NB4 (cell line): Measurements from ENCODE around the gene FREY1.

ENCODE experiments used
- TF ChIP-seq, protein P1 (sequence below): IDR thresholded peaks from one replicate; pipeline ENCODE4 v1.5.1; 2012; ENCODE audit warnings: low read depth, low read length
- TF ChIP-seq, protein P2 (sequence below): IDR thresholded peaks from 2 replicates; pipeline ENCODE4 v1.6.1; 2011; ENCODE audit warnings: low read depth, low read length

DNA sequence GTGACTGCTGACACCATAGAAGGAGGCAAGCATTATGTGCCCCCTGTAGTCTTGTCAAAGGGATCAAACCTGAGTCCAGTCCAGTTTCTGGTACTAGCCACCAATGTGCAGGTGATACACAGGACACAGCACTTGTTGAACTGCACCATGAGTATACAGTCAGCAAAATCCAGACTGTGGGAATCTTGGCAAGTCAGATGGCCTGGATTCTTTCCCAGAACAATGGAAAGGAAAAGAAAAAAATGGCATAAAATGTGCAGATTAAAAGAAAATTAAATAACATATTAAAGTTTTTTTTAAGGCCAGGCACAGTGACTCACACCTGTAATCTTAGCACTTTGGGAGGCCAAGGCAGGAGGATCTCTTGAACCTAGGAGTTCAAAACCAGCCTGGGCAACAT is 43.0 kb downstream of the FREY1 start:
- TF ChIP-seq, protein P1, sequence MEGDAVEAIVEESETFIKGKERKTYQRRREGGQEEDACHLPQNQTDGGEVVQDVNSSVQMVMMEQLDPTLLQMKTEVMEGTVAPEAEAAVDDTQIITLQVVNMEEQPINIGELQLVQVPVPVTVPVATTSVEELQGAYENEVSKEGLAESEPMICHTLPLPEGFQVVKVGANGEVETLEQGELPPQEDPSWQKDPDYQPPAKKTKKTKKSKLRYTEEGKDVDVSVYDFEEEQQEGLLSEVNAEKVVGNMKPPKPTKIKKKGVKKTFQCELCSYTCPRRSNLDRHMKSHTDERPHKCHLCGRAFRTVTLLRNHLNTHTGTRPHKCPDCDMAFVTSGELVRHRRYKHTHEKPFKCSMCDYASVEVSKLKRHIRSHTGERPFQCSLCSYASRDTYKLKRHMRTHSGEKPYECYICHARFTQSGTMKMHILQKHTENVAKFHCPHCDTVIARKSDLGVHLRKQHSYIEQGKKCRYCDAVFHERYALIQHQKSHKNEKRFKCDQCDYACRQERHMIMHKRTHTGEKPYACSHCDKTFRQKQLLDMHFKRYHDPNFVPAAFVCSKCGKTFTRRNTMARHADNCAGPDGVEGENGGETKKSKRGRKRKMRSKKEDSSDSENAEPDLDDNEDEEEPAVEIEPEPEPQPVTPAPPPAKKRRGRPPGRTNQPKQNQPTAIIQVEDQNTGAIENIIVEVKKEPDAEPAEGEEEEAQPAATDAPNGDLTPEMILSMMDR: no peak
- TF ChIP-seq, protein P2, sequence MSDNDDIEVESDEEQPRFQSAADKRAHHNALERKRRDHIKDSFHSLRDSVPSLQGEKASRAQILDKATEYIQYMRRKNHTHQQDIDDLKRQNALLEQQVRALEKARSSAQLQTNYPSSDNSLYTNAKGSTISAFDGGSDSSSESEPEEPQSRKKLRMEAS: no peak
